Endothelial cell (in vitro differentiated cells): ENCODE measurements around the gene MARCHF9. TPM values are rescaled to one million over a fixed set of nuclear protein-coding genes. Genes with fewer than 3 reads are reported as not detected.
A peak's percentile ranks its signal among the peaks of the same experiment; 100 is the strongest.

ENCODE experiments used
- DNase-seq: peaks from one replicate; pipeline ENCODE4 v3.0.0; 2021; ENCODE audit warnings: low spot score
- H3K27ac Mint-ChIP-seq: one replicate; pipeline ENCODE4 v1.8.0; 2021; ENCODE audit warnings: mixed read lengths, inconsistent platforms; ENCODE audit not compliant: unreplicated experiment
- H3K27me3 Mint-ChIP-seq: one replicate; pipeline ENCODE4 v1.8.0; 2021; ENCODE audit warnings: mild to moderate bottlenecking, moderate library complexity, mixed read lengths, inconsistent platforms; ENCODE audit not compliant: unreplicated experiment
- H3K36me3 Mint-ChIP-seq: one replicate; pipeline ENCODE4 v1.8.0; 2021; ENCODE audit warnings: mild to moderate bottlenecking, low read depth, mixed read lengths, inconsistent platforms; ENCODE audit not compliant: unreplicated experiment
- H3K4me1 Mint-ChIP-seq: one replicate; pipeline ENCODE4 v1.8.0; 2021; ENCODE audit warnings: mild to moderate bottlenecking, mixed read lengths, inconsistent platforms; ENCODE audit not compliant: unreplicated experiment
- H3K4me3 Mint-ChIP-seq: one replicate; pipeline ENCODE4 v1.8.0; 2021; ENCODE audit warnings: mild to moderate bottlenecking, mixed read lengths, inconsistent platforms; ENCODE audit not compliant: unreplicated experiment
- H3K9me3 Mint-ChIP-seq: one replicate; pipeline ENCODE4 v1.8.0; 2021; ENCODE audit warnings: mixed read lengths, inconsistent platforms; ENCODE audit not compliant: unreplicated experiment
- total RNA-seq: library from RNA; stranded (reverse); fragmentation: NEBNext Ultra II Directional; extraction: Animal tissue kit (Norgen Biotek cat#: 25700); gene quantifications from one replicate; pipeline ENCODE4 v1.2.1, GENCODE V29; 2021; ENCODE audit not compliant: unreplicated experiment
- TF ChIP-seq, protein P1 (sequence below): fragments of 200-600 bp; sonication (generic); IDR thresholded peaks from one replicate; pipeline ENCODE4 v1.5.0; 2021; ENCODE audit warnings: antibody characterized with exemption; ENCODE audit not compliant: unreplicated experiment

The MARCHF9 gene
- total RNA-seq, 1 donor from 2014 or later: 2.3 TPM

DNA sequence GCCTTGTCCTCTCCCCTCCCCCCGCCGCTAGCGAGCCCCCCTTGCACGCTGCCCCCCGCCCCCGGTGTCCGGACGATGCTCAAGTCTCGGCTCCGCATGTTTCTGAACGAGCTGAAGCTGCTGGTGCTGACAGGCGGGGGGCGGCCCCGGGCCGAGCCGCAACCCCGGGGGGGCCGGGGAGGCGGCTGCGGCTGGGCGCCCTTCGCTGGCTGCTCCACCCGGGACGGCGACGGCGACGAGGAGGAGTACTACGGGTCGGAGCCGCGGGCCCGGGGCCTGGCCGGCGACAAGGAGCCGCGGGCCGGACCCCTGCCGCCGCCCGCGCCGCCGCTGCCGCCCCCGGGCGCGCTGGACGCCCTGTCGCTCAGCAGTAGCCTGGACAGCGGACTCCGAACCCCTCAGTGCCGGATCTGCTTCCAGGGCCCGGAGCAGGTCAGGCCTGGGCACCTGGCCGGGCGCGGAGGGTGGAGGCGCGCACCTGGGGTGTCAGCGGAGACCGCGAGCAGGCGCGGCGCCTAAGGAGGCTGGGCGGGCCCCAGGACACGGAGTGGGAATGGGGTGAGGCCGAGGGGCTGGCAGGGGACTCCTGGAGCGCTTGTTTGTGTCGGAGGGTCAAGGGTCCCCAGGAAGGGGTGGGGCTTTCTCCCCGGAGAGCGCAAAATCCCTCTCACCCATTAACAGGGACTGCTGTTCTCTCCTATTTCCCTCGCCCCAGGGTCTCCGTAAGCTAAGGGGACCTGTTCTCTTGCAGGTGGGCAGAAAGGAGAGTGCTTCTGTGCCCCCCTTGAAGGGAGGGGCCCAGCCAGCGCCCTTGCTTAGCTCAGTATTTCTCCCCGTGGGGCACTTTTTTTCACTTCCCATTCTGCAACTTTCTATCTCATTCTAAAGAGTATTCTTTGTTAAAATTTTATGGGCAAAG lies 810 bp downstream of the MARCHF9 start:
- TF ChIP-seq, protein P1, sequence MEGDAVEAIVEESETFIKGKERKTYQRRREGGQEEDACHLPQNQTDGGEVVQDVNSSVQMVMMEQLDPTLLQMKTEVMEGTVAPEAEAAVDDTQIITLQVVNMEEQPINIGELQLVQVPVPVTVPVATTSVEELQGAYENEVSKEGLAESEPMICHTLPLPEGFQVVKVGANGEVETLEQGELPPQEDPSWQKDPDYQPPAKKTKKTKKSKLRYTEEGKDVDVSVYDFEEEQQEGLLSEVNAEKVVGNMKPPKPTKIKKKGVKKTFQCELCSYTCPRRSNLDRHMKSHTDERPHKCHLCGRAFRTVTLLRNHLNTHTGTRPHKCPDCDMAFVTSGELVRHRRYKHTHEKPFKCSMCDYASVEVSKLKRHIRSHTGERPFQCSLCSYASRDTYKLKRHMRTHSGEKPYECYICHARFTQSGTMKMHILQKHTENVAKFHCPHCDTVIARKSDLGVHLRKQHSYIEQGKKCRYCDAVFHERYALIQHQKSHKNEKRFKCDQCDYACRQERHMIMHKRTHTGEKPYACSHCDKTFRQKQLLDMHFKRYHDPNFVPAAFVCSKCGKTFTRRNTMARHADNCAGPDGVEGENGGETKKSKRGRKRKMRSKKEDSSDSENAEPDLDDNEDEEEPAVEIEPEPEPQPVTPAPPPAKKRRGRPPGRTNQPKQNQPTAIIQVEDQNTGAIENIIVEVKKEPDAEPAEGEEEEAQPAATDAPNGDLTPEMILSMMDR: no peak
- H3K27me3 Mint-ChIP-seq: peaks cover 35% of the 10 kb centered on the region
- peak overlapping the region; percentile 81 for H3K4me3 Mint-ChIP-seq
- H3K27ac Mint-ChIP-seq: no peak overlapping the region
- no peaks in the 10 kb centered on the region for H3K9me3 Mint-ChIP-seq
- peaks cover 34% of the 10 kb centered on the region for H3K4me1 Mint-ChIP-seq
- H3K36me3 Mint-ChIP-seq: peaks cover 28% of the 10 kb centered on the region
- no peak for DNase-seq

DNA sequence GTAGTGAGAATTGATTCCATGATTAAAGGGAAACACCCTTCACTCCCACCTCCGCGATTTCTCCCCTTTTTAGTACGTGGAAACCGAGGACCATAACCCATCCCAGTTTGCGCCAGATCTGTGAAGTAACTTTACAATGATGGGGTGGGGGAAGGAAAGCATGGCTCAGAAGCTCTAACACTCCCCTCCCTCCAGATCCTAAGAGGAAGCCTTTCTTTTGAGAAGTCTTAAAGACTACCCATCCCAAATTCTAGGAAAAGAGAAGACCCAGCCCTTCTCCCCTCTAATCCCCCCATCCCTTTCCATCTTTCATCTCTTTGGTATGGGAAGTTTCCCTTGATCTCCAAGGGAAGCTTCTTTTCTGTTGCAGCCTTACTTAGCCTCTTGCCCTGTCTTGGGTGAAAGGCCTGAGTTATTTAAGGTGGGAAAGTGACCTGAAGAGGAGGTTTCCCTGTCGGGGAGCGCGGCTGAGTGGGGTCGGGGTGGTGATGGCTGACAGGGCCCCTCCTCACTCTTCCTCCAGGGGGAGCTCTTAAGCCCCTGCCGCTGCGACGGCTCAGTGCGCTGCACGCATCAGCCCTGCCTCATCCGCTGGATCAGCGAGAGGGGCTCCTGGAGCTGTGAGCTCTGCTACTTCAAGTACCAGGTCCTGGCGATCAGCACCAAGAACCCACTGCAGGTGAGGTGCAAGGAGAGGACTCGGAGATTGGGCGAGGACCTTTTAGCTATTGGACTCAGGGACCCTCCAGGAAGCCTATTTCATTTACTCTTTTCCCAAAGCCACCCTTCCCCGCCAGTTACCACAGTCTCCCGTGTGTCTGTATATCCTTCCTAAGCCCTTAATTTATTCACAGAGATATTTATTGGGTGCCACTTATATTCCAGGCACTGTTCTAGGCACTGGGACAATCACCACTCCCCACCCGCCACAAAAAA lies 1.8 kb downstream of the MARCHF9 start:
- Mint-ChIP-seq H3K9me3 (no peaks in the 10 kb centered on the region), H3K4me3 (peak overlapping the region; percentile 81), H3K27ac (no peak overlapping the region), H3K36me3 (peaks cover 19% of the 10 kb centered on the region), H3K27me3 (peaks cover 29% of the 10 kb centered on the region), H3K4me1 (peaks cover 26% of the 10 kb centered on the region)
- TF ChIP-seq, protein P1: peak; percentile 57
- DNase-seq: peak; percentile 79

DNA sequence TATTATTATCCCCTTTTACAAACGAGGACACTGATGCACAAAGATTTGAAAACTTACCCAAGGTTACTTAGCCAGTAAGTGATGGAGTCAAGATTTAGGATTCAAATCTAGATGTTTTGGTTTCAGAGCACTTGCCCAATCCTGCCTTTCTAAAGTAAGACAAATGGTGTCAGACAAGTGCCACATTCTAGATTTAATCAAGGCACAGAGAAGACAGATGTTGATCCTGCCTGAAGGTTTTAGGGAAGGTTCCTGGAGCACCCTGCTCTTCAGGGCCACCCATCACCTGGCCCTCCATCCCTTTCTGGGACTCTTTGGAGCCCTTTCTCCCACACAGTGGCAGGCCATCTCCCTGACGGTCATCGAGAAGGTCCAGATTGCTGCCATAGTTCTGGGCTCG lies 2.9 kb downstream of the MARCHF9 start:
- peaks cover 26% of the 10 kb centered on the region for H3K27me3 Mint-ChIP-seq
- no peak for DNase-seq
- no peak overlapping the region for H3K4me3 Mint-ChIP-seq
- no peaks in the 10 kb centered on the region for H3K9me3 Mint-ChIP-seq
- peaks cover 22% of the 10 kb centered on the region for H3K4me1 Mint-ChIP-seq
- TF ChIP-seq, protein P1: no peak
- peaks cover 18% of the 10 kb centered on the region for H3K36me3 Mint-ChIP-seq
- no peak overlapping the region for H3K27ac Mint-ChIP-seq

DNA sequence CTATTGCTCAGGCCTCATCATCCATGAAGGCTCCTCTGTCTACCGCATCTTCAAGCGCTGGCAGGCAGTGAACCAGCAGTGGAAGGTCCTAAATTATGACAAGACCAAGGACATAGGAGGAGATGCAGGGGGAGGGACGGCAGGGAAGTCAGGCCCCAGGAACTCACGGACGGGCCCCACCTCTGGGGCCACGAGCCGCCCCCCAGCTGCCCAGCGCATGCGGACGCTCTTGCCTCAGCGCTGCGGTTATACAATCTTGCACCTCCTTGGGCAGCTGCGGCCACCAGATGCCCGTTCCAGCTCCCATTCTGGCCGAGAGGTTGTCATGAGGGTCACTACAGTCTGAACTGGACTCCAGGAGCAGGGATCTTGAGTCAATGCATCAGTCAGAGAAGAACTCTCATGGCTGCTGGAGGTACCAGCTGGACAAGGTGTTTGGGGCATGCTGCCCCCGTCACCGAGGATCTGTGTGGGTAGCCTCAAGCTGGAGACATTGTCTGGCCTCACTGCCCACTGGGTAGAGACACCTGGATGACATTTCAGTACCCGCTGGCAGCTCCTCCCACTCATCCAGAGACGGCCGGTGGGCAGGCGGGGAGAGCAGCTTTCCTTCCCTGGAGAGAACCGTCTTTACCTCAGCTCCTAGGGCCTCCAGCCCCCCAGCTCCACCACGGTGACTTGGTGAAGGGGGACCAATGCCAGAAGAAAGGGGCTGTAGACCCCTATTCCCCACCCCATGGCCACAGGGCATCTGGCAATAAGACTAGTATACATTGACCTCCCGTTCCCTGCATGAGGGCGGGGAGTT lies 3.9 kb downstream of the MARCHF9 start:
- H3K27ac Mint-ChIP-seq: no peak overlapping the region
- TF ChIP-seq, protein P1: no peak

More for the DNA sequence above, 3.9 kb downstream of the MARCHF9 start:
- DNase-seq: no peak
- peaks cover 18% of the 10 kb centered on the region for H3K4me1 Mint-ChIP-seq
- no peaks in the 10 kb centered on the region for H3K9me3 Mint-ChIP-seq
- H3K27me3 Mint-ChIP-seq: peaks cover 30% of the 10 kb centered on the region
- H3K4me3 Mint-ChIP-seq: no peak overlapping the region
- H3K36me3 Mint-ChIP-seq: peaks cover 15% of the 10 kb centered on the region
